Measurements from ENCODE around the gene SPESP1. TPM values are rescaled to one million over a fixed set of nuclear protein-coding genes. Genes with fewer than 3 reads are reported as not detected.

The SPESP1 gene
- total RNA-seq = 1.3 TPM
- long read RNA-seq, transcript SPESP1-201 (2 exons, 1,431 nt) = major isoform, 16 of 16 reads
- long read RNA-seq, partial matches to known transcripts = 0 of 16 reads
- long read RNA-seq, other reads (novel, unspliced or antisense) = 0 of 16 reads

DNA sequence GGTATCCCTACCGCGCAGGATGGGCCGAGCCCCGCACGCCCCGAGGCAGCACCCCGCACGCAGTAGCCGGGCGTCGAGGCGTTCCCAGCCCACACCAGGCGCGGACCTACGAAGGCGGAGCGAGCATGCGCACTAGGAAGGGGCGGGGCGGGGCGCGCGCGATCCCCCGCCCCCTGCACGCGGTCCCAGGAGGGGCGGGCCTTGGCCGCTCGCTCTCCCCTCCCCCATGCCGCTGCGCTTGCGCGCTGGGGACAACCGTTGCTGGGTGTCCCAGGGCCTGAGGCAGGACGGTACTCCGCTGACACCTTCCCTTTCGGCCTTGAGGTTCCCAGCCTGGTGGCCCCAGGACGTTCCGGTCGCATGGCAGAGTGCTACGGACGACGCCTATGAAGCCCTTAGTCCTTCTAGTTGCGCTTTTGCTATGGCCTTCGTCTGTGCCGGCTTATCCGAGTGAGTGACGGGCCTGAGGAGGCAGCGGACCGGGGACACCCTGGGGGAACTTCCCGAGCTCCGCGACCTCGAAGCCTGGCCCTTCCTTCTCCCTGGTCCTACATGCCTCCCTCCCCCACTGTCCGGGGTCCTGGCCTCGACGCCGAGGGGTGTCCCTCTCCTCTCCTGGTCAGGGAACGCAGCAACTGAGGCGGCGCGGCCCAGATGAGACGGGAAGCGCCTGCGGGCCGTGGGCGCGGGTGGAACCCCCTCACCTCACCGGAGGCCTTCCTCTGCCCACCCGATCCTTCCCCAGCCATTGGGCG lies at the start of gene SPESP1:
Gene SPESP1 (plus strand): TSS at position 258 of the 755 bp plus-strand sequence. CDS start 129 bp downstream, at position 387.
- DNase-seq (ENCODE audit: low spot score) = no peak

DNA sequence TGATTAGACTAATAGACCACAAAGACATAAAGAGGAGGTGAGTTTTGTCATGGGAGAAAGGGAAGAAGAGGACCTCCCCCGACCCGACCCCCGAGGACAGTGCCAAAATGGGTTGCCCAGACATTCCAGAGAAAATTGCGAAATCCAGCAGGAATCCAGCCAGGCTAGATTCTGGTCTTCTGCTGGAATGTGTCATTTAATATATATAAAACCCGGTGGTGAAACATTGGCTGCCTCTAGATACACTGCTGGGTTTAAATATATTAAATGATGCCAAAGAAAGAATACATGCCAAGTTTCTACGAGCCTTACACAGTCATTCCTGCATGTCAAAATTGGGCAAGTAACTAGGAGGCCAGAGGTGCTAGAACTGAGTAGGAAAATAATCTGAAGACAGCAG lies 45.3 kb upstream of the SPESP1 start:
- no peak for DNase-seq (ENCODE audit: low spot score)

DNA sequence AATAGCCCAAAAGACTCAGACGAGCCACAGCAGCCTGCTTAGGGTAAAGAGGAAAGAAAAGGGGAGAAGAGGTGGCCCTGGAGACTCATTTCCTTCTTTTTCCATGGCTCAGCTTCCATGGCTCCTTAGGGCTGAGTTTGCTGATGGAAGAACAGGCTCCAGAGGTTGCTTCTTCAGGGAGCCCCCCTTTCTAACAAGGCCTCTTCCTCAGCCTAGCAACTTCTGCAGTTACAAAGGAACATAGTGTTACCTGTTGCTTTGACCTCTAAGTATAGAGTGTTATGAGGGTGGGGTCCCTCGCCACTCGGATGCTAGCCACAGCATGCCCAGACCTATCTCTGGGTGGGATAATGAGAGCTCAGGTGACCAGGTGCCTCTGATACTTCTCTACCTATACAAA lies 43.2 kb upstream of the SPESP1 start:
- DNase-seq (ENCODE audit: low spot score) = no peak

- no peak for DNase-seq (ENCODE audit: low spot score)
Measured at GRCh38 chr15:68887819-68888218, 42.5 kb upstream of the SPESP1 start.

DNA sequence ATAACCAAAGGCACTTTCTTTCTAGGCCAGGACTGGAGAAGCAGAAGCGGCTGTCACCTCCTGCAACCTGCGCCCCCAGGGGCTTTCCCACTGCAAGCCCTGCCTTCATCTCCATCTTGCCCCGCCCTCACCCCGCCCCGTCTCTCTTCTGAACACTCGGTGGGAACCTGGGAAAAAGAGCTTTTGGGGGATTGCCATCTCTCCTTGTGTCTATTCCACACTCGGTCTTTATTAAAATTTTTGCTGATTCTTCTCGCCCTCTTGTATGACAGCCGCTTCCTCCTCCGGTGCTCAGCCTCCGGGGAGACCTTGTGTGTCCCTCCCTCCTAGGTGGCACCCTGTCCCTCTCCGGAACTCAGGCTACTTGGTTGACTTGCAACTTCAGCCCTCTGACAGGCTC lies 41.9 kb upstream of the SPESP1 start:
- DNase-seq (ENCODE audit: low spot score) = no peak

GRCh38 chr15:68894208-68894607 lies 36.1 kb upstream of the SPESP1 start:
- no peak for DNase-seq (ENCODE audit: low spot score)

DNA sequence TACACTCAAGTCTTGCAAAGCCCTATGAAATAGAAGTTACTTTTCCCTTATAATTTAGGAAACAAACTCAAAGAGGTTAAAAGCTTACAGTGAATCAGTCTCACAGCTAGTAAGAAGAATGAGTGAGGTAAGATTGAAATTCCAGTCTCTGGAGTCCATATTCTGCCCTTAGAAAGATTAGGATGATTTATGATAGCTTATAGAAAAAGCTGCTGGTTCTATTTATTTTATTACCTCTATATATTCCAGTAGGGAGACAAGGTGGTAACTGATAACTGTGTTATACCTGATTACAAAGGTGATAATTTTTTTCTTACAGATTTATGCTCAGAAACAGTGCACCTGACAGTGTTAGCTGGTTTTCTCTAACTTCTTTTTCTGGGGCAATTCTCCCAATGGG lies 34.1 kb upstream of the SPESP1 start:
- no peak for DNase-seq (ENCODE audit: low spot score)

DNA sequence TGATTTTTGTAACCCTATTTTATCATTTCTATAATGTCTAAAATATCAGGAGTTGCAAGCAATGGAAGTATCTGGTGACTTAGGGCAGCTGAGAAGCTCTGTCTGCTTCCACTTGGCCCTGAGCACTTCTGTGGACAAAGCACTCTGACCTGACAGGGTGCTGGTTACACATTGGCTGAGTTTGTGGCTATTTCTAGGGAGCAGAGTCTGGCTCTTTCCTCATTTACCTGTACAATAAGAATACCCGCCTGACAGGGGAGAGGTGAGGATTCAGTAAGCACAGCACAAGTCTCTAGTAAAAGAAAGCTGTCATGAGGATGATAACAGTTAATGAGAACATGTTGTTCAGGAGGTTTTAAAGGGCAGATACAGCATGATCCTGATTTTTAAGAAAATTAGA lies 33.3 kb upstream of the SPESP1 start:
- no peak for DNase-seq (ENCODE audit: low spot score)

DNA sequence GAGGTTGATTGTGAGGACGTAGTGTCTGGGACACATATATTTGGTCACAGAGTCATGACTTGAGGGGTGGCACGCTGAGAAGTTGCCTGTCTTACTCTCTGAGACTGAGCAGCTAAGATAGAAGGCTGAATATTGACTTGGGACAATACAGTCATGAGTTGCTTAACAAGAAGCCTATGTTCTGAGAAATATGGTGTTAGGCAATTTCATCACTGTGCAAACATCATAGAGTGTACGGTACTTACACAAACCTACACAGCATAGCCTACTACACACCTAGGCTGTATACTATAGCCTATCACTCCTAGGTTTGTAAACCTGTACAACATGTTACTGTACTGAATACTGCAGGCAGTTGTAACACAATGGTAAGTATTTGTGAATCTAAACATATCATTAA lies 30.3 kb upstream of the SPESP1 start:
- DNase-seq (ENCODE audit: low spot score) = no peak

GRCh38 chr15:68907396-68907923 lies 22.9 kb upstream of the SPESP1 start:
- no peak for DNase-seq (ENCODE audit: low spot score)

DNA sequence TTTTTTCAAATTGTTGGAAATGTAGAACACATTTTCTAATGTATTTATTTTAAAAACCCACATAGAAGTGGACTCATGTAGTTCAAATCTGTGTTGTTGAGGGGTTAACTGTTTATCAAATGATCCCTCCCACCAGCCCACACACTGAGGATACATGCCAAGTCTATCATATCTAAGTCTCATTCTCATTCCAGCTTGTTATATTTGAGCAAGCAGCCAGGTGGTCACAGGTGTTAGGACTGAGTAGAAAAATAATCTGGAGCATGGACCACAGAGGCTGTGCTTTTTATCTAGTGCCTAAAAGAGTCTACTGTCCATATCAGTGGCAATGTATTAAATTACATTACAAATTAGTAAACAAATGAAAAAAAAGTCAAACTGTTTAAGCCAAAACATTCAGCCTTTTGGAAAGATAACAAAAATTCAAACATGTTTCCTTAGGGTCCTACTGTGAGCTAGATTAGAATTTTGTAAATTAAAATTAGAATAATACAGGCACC lies 20.7 kb upstream of the SPESP1 start:
- DNase-seq (ENCODE audit: low spot score) = no peak

DNA sequence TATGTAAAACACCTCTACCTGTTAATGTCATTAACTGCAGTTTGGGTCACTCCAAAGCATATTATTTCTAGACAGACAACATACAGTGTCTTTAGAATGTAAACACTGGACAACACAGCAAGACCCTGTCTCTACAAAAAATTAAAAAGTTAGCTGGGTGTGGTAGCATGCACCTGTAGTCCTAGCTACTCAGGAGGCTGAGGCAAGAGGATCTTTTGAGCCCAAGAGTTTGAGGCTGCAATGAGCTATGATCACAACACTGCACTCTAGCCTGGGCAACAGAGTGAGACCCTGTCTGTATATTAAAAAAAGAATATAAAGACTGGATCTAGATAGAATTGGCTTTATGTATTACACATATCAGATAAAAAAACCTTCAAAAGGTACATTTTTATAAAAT lies 20.0 kb upstream of the SPESP1 start:
- no peak for DNase-seq (ENCODE audit: low spot score)

DNA sequence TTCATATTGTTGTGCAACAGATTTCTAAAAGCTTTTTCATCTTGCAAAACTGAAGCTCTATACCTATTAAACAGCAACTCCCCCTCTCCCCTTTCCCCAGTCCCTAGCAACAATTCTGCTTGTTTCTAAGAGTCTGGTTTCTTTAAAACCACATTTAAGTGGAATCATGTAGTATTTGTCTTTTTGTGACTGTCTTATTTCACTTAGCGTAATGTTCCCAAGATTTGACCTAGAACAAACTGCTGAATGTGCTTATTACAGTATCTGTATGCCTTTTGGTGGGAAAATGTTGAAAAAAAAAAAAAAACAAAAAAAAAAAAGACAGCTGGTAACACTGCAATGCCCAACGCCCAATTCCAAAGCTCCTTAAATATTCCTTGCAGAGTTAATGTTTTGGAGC lies 19.5 kb upstream of the SPESP1 start:
- DNase-seq (ENCODE audit: low spot score) = no peak

DNA sequence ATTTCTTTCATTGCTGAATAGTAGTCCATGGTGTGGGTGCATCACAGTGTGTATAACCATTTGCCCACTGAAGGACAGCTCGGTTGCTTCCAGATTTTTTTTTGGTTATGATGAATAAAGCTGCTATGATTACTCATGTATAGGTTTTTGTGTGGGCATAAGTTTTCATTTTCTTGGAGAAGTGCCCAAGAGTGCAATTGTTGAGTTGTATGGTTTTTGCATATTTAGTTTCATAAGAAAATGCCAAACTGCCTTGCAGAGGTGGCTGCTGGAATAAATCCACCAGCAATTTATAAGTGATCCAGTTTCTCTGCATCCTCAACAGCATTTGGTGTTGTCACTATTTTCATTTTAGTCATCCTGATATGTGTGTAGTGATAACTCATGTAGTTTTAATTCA lies 8.4 kb upstream of the SPESP1 start:
- no peak for DNase-seq (ENCODE audit: low spot score)

DNA sequence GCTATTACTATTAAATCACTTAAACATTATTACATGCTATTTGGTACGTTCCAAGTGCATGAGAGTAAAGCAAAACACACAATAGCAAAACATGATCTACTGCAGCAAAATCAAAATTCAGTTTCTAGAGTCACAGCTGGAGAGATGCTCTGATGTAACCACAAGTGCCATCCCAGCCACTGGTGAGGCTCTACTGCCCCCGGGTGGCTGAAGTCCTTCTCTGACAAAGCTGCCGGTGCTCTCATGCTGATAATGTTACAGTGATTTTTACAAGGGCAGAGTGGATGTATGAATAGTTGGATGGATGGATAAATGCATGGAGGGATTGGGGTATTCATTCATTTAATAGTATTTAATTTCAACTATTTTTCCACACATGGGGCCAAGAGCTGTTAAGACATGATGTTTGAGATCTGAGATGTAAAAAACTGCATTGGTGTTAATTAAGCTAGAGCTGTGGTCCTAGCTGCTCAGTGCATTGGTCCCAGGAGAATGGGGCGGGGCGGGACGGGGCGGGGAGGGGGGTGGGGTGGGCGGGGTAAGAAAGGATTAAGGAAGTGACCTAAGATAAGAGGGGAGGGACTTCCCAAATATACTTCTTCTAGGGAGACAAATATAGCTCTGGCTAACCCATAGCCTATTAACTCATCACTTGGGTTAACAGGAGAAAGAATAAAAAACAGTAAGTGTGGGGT lies 5.3 kb upstream of the SPESP1 start:
- no peak for DNase-seq (ENCODE audit: low spot score)

GRCh38 chr15:68933001-68933400 lies 2.7 kb downstream of the SPESP1 start:
- DNase-seq (ENCODE audit: low spot score) = no peak

DNA sequence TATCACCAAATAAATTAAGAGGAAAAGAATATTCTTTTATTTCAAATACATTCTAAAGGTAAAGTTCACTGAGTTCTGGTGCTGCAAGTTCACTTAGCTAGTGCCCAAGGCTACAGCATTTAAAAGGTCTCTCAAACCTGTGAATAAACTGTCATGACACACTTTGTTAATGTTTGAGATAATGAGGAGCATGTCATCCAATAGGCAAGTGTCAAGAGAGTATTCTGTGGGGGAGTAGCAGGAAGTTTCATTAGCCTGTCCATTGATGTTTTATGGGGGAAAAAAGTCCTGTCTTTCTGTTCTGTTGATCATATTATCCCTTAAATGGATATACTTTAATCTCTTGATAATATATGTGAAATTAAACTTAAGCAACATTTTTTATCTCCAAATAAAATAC lies 4.0 kb downstream of the SPESP1 start:
- DNase-seq (ENCODE audit: low spot score) = no peak

GRCh38 chr15:68935400-68935937 lies 5.1 kb downstream of the SPESP1 start:
- DNase-seq (ENCODE audit: low spot score) = no peak

- DNase-seq (ENCODE audit: low spot score) = no peak
Measured at GRCh38 chr15:68939501-68939900, 9.2 kb downstream of the SPESP1 start.

DNA sequence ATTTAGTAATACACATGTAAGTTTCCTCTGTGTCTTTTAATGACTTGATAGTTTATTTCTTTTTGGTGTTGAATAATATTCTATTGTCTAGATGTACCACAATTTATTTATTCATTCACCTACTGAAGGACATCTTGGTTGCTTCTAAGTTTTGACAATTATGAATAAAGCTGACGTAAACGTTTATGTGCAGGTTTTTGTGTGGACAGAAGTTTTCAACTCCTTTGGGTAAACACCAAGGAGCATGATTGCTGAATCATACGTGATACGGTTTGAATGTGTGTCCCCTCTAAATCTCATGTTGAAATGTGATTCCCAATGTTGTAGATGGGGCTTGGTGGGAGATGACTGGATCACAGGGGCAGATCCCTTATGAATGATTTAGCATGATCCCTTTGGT lies 21.5 kb downstream of the SPESP1 start:
- no peak for DNase-seq (ENCODE audit: low spot score)

- DNase-seq (ENCODE audit: low spot score) = no peak
Measured at GRCh38 chr15:68957696-68958095, 27.4 kb downstream of the SPESP1 start.

- no peak for DNase-seq (ENCODE audit: low spot score)
Measured at GRCh38 chr15:68958597-68958996, 28.3 kb downstream of the SPESP1 start.
